Measurements from ENCODE around the gene RANBP10. TPM values are rescaled to one million over a fixed set of nuclear protein-coding genes. Genes with fewer than 3 reads are reported as not detected.

Gene RANBP10
- total and polyA plus RNA-seq, 4 donors: 9.8 to 15.5 (median 13.8) TPM

GRCh38 chr16:67805718-67806427 is 487 bp downstream of the RANBP10 start:
- Histone ChIP-seq H3K27me3 (ENCODE audit: control insufficient read depth in 4 of 4, insufficient read depth in 4 of 4, low read length in 3 of 4) (no peaks in the 10 kb centered on the region), H3K9ac (ENCODE audit: low read depth in 1 of 2, low read length in 2 of 2) (peak overlapping the region; percentile 71 to 89), H3K4me3 (ENCODE audit: low read depth in 1 of 3, low read length in 3 of 3) (peak overlapping the region; percentile 83 to 97 (median 85)), H3K4me1 (ENCODE audit: control insufficient read depth in 4 of 4, insufficient read depth in 4 of 4, low read length in 3 of 4) (peaks cover 7 to 41% (median 35%) of the 10 kb centered on the region in 4 donors), H3K36me3 (ENCODE audit: control insufficient read depth in 4 of 4, insufficient read depth in 3 of 4, low read depth in 1 of 4, low read length in 3 of 4) (peaks cover 0 to 15% (median 7%) of the 10 kb centered on the region in 4 donors), H3K9me3 (ENCODE audit: control insufficient read depth in 4 of 4, low read length in 3 of 4) (no peaks in the 10 kb centered on the region), H3K27ac (ENCODE audit: low read depth in 1 of 2, low read length in 2 of 2) (peak overlapping the region; percentile 73 to 88)
- no peak for TF ChIP-seq HNF4A (conservative IDR thresholded peaks at IDR 0.05)
- TF ChIP-seq YY1 (IDR thresholded peaks at IDR 0.05): no peak
- no peak for TF ChIP-seq RAD21 (IDR thresholded peaks at IDR 0.05)
- no peak for TF ChIP-seq GABPA (IDR thresholded peaks at IDR 0.05 in 1 of 2, conservative IDR thresholded peaks at IDR 0.05 in 1 of 2)
- TF ChIP-seq ZBTB33 (IDR thresholded peaks at IDR 0.05): no peak
- TF ChIP-seq JUND (IDR thresholded peaks at IDR 0.05): no peak
- TF ChIP-seq FOXA1 (IDR thresholded peaks at IDR 0.05): no peak
- TF ChIP-seq EGR1 (IDR thresholded peaks at IDR 0.05; ENCODE audit: low read depth in 2 of 2): no peak
- TF ChIP-seq CTCF (IDR thresholded peaks at IDR 0.05; ENCODE audit: low read depth, low read length, missing input control): no peak
- no peak for TF ChIP-seq RXRA (IDR thresholded peaks at IDR 0.05)
- TF ChIP-seq TAF1 (conservative IDR thresholded peaks at IDR 0.05): no peak
- peak; percentile 43 for DNase-seq (ENCODE audit: low spot score)
- WGBS: under 1% methylated on average over 26 of the region's 26 CpGs

- Histone ChIP-seq H3K4me3 (ENCODE audit: low read depth in 1 of 3, low read length in 3 of 3) (peak overlapping the region; percentile 83 to 97 (median 85)), H3K27ac (ENCODE audit: low read depth in 1 of 2, low read length in 2 of 2) (peak overlapping the region; percentile 73 to 88), H3K9ac (ENCODE audit: low read depth in 1 of 2, low read length in 2 of 2) (peak overlapping the region; percentile 71 to 89), H3K9me3 (ENCODE audit: control insufficient read depth in 4 of 4, low read length in 3 of 4) (no peaks in the 10 kb centered on the region), H3K36me3 (ENCODE audit: control insufficient read depth in 4 of 4, insufficient read depth in 3 of 4, low read depth in 1 of 4, low read length in 3 of 4) (peaks cover 0 to 17% (median 9%) of the 10 kb centered on the region in 4 donors), H3K27me3 (ENCODE audit: control insufficient read depth in 4 of 4, insufficient read depth in 4 of 4, low read length in 3 of 4) (no peaks in the 10 kb centered on the region), H3K4me1 (ENCODE audit: control insufficient read depth in 4 of 4, insufficient read depth in 4 of 4, low read length in 3 of 4) (peaks cover 7 to 47% (median 35%) of the 10 kb centered on the region in 4 donors)
- no peak for DNase-seq (ENCODE audit: low spot score)
- WGBS: 40% methylated on average over 4 of the region's 4 CpGs
- TF ChIP-seq SP1 (IDR thresholded peaks at IDR 0.05) (no peak), CTCF (IDR thresholded peaks at IDR 0.05; ENCODE audit: low read depth, low read length, missing input control) (no peak), EGR1 (IDR thresholded peaks at IDR 0.05; ENCODE audit: low read depth in 2 of 2) (no peak), ATF3 (IDR thresholded peaks at IDR 0.05) (no peak), YY1 (IDR thresholded peaks at IDR 0.05) (peak; percentile 60), JUND (IDR thresholded peaks at IDR 0.05) (peak in 1 of 2 donors; percentile 18), FOXA2 (IDR thresholded peaks at IDR 0.05) (peak; percentile 28), ZBTB33 (IDR thresholded peaks at IDR 0.05) (peak; percentile 13), REST (IDR thresholded peaks at IDR 0.05) (no peak), RXRA (IDR thresholded peaks at IDR 0.05) (peak in 1 of 2 donors; percentile 33), HNF4G (IDR thresholded peaks at IDR 0.05) (no peak), RAD21 (IDR thresholded peaks at IDR 0.05) (no peak), FOXA1 (IDR thresholded peaks at IDR 0.05) (no peak), GABPA (IDR thresholded peaks at IDR 0.05 in 1 of 2, conservative IDR thresholded peaks at IDR 0.05 in 1 of 2) (no peak), HNF4A (conservative IDR thresholded peaks at IDR 0.05) (peak in 1 of 2 donors; percentile 33), NR2F2 (IDR thresholded peaks at IDR 0.05) (no peak)
Measured at GRCh38 chr16:67804853-67805542, 1.4 kb downstream of the RANBP10 start.

Measured in liver (tissue), 9 donors.